Gastroesophageal sphincter (tissue), 4 donors: Measurements from ENCODE around the gene NEK11. TPM values are rescaled to one million over a fixed set of nuclear protein-coding genes. Genes with fewer than 3 reads are reported as not detected.

Source experiments
- ATAC-seq: fragments of 150-250 bp; one replicate; pipeline ENCODE4 v1.9.1; 2016; ENCODE audit warnings: mild to moderate bottlenecking, moderate library complexity
- H3K27ac ChIP-seq, 4 donors: fragments of 200-600 bp; sonication (generic) in 3 of 4; 1 replicate in 3 of 4; 2 replicates in 1 of 4; pipeline ENCODE4 v1.5.1; 2016 to 2019
- H3K27me3 ChIP-seq: fragments of 200-600 bp; sonication (generic); one replicate; pipeline ENCODE4 v1.5.1; 2019
- H3K36me3 ChIP-seq, 2 donors: fragments of 200-600 bp; sonication (generic); one replicate each; pipeline ENCODE4 v1.5.1; 2019; ENCODE audit warnings: control low read depth in 1 of 2
- H3K4me1 ChIP-seq, 3 donors: fragments of 200-600 bp; sonication (generic); 1 replicate in 2 of 3; 2 replicates in 1 of 3; pipeline ENCODE4 v1.5.1; 2016 to 2019; ENCODE audit warnings: control low read depth in 2 of 3
- H3K4me3 ChIP-seq, 2 donors: fragments of 200-600 bp; sonication (generic); one replicate each; pipeline ENCODE4 v1.5.1; 2019; ENCODE audit warnings: mild to moderate bottlenecking in 1 of 2, moderate library complexity in 1 of 2
- H3K9me3 ChIP-seq, 3 donors: fragments of 200-600 bp; sonication (generic); one replicate each; pipeline ENCODE4 v1.5.1; 2017 to 2019; ENCODE audit warnings: control low read depth in 2 of 3
- EP300 ChIP-seq: sonication (generic); formaldehyde crosslinking; IDR thresholded peaks from one replicate; pipeline ENCODE4 v1.6.1; 2017; ENCODE audit warnings: antibody characterized with exemption, mild to moderate bottlenecking
- POLR2A ChIP-seq, 2 donors: fragments of 450-650 bp; IDR thresholded peaks; one replicate each; pipeline ENCODE4 v1.6.1; 2017; ENCODE audit warnings: antibody characterized with exemption in 2 of 2, mild to moderate bottlenecking in 2 of 2, moderate library complexity in 1 of 2
- POLR2AphosphoS5 ChIP-seq: sonication (generic); formaldehyde crosslinking; IDR thresholded peaks from one replicate; pipeline ENCODE4 v1.6.1; 2017; ENCODE audit warnings: antibody characterized with exemption
- WGBS, 2 donors: methylation state at CpG; one replicate each; pipeline ENCODE4 v1.1.5; 2018; ENCODE audit warnings: low coverage in 1 of 2; 5-methylcytosine and 5-hydroxymethylcytosine counted together
- total RNA-seq, 4 donors: library from RNA; depleted of rRNA; stranded (reverse); fragments of >200 nt; gene quantifications; one replicate each; pipeline ENCODE4 v1.1.0, GENCODE V29; 2016
- TF ChIP-seq, protein P1 (sequence below), 4 experiments: fragments of 200-600 bp in 2 of 4; fragments of 450-650 bp in 2 of 4; sonication (generic) in 1 of 4; IDR thresholded peaks; one replicate each; pipeline ENCODE4 v1.5.1; 2017 to 2019; ENCODE audit warnings: antibody characterized with exemption in 4 of 4, mild to moderate bottlenecking in 2 of 4, moderate library complexity in 2 of 4

NEK11 gene
- total RNA-seq, 4 donors from 2014 or later = 4.4 to 19.1 (median 6.0) TPM

DNA sequence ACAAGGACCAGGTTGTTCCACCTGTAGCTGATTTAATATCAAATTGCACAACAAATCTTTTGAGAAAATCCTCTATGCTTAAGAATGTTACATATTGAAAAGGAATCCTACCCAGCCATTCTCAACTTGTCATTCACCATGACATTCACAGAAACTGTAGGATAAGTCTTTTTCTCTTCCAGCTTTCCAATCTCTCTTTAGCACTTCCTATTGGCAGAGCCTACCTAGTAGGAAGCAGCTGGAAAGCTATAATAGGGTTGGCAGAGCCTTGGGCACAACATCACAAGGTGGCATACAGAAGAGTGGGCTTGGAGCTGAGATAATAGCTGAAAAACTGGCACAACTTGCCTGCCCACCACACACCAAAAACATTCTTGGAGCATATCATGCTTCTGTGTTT is 287.6 kb downstream of the NEK11 start:
- H3K4me1 ChIP-seq = no peaks in the 10 kb centered on the region
- H3K27ac ChIP-seq = no peak overlapping the region
- H3K9me3 ChIP-seq = no peaks in the 10 kb centered on the region
- H3K36me3 ChIP-seq = no peaks in the 10 kb centered on the region
- no peak for ATAC-seq
- H3K4me3 ChIP-seq = no peak overlapping the region
- H3K27me3 ChIP-seq = no peaks in the 10 kb centered on the region
- TF ChIP-seq EP300 (no peak), POLR2AphosphoS5 (no peak)
- TF ChIP-seq, protein P1, sequence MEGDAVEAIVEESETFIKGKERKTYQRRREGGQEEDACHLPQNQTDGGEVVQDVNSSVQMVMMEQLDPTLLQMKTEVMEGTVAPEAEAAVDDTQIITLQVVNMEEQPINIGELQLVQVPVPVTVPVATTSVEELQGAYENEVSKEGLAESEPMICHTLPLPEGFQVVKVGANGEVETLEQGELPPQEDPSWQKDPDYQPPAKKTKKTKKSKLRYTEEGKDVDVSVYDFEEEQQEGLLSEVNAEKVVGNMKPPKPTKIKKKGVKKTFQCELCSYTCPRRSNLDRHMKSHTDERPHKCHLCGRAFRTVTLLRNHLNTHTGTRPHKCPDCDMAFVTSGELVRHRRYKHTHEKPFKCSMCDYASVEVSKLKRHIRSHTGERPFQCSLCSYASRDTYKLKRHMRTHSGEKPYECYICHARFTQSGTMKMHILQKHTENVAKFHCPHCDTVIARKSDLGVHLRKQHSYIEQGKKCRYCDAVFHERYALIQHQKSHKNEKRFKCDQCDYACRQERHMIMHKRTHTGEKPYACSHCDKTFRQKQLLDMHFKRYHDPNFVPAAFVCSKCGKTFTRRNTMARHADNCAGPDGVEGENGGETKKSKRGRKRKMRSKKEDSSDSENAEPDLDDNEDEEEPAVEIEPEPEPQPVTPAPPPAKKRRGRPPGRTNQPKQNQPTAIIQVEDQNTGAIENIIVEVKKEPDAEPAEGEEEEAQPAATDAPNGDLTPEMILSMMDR (IDR thresholded peaks at IDR 0.05) = no peak

DNA sequence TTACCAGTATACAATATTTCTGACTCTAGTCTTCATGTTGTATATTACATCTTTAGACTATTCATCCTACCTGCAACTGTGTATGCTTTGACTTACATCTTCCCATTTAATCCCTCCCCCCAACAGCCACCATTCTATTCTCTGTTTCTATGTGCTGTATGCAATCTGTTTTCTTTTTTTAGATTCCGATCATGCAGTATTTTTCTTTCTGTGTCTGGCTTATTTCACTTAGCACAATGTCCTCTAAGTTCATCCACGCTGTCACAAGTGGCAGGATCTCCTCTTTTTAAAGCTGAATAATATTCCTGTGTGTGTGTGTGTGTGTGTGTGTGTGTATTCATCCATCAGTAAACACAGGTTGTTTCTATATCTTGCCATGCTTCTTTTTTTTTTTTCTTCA is 288.5 kb downstream of the NEK11 start:
- H3K27ac ChIP-seq = no peak overlapping the region
- whole genome bisulfite sequencing, 2 donors = 62 to 78% methylated on average over 2 of the region's 2 CpGs
- no peaks in the 10 kb centered on the region for H3K36me3 ChIP-seq
- TF ChIP-seq, protein P1 (IDR thresholded peaks at IDR 0.05) = no peak
- no peak for TF ChIP-seq POLR2A (IDR thresholded peaks at IDR 0.05)
- TF ChIP-seq EP300 = no peak
- no peak for TF ChIP-seq POLR2AphosphoS5
- H3K4me1 ChIP-seq = no peaks in the 10 kb centered on the region
- no peak overlapping the region for H3K4me3 ChIP-seq
- no peaks in the 10 kb centered on the region for H3K9me3 ChIP-seq
- H3K27me3 ChIP-seq = no peaks in the 10 kb centered on the region
- no peak for ATAC-seq

DNA sequence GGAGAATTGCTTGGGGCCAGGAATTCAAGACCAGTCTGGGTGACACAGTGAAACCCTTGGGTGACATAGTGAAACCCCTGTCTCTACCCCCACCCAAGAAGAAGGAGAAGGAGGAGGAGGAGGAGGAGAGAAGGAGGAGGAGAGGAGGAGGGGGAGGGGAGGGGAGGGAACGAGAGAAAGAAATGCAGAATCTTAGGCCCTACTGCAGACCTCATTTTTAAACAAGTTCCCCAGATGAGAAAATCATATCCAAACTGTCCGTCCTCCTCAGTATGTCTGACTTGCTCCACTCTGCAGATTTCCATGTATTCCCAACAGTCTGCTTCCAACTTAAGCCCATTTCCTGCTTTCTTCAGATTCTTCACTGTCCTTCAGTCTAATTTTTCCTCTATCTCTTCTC is 291.0 kb downstream of the NEK11 start:
- no peaks in the 10 kb centered on the region for H3K9me3 ChIP-seq
- WGBS, 2 donors = 91% methylated on average over 2 of the region's 2 CpGs; no CpG with 5 or more reads in 1 of the 2 donors
- H3K27me3 ChIP-seq = no peaks in the 10 kb centered on the region
- ATAC-seq = no peak
- H3K36me3 ChIP-seq = no peaks in the 10 kb centered on the region
- H3K27ac ChIP-seq = no peak overlapping the region
- H3K4me1 ChIP-seq = no peaks in the 10 kb centered on the region
- no peak overlapping the region for H3K4me3 ChIP-seq
- TF ChIP-seq, protein P1 (IDR thresholded peaks at IDR 0.05) = no peak
- no peak for TF ChIP-seq POLR2AphosphoS5
- no peak for TF ChIP-seq POLR2A (IDR thresholded peaks at IDR 0.05)
- no peak for TF ChIP-seq EP300

DNA sequence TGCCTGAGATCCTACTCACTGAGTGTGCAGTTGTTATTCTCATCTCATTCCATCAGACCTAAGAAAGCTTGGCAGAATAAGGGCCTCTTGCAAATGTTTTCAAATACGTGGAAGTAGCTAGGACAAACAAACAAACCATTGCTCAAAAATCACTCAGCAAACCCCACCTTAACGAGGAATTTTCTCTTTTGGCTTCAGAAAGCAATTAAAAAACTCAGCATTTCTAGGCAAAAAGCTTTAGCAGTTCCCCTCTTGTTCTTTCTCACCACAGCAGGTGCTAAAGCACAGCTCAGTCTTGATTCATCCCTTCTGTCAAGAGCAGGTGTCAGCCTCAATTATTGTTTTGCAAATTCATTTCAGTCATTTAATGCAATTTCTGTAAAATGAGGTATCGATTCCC is 296.3 kb downstream of the NEK11 start:
- Histone ChIP-seq H3K27me3 (no peaks in the 10 kb centered on the region), H3K9me3 (no peaks in the 10 kb centered on the region), H3K36me3 (peaks cover 0 to 7% of the 10 kb centered on the region in 2 donors), H3K27ac (no peak overlapping the region), H3K4me1 (no peaks in the 10 kb centered on the region), H3K4me3 (no peak overlapping the region)
- TF ChIP-seq POLR2A (IDR thresholded peaks at IDR 0.05) (no peak), EP300 (no peak), POLR2AphosphoS5 (no peak)
- TF ChIP-seq, protein P1 (IDR thresholded peaks at IDR 0.05) = no peak
- WGBS, 2 donors = 66 to 73% methylated on average over 3 of the region's 3 CpGs
- ATAC-seq = no peak

DNA sequence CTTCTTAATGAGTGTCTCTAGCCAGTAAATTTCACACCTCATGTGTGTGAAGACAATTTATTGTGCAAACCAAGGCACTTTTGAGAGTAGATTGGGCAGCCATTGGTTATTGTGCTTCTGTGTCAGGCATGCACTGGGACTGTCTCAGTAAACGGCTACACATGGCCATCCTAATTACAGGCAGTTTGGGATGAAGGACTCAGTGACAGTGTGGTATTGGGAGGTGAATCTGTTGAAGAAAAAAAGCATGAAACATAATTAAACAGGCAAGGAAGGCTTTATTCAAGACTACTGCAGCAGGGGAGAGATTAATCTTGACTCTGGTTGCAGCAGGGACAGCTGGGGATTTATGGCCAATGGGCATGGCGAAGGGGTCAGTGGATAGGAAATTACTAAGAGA is 297.1 kb downstream of the NEK11 start:
- TF ChIP-seq EP300 (no peak), POLR2AphosphoS5 (no peak), POLR2A (IDR thresholded peaks at IDR 0.05) (no peak)
- TF ChIP-seq, protein P1 (IDR thresholded peaks at IDR 0.05) = no peak
- Histone ChIP-seq H3K9me3 (no peaks in the 10 kb centered on the region), H3K4me3 (no peak overlapping the region), H3K27me3 (no peaks in the 10 kb centered on the region), H3K4me1 (no peaks in the 10 kb centered on the region), H3K27ac (no peak overlapping the region), H3K36me3 (peaks cover 0 to 7% of the 10 kb centered on the region in 2 donors)
- no peak for ATAC-seq
- 94 to 100% methylated on average over 1 to 2 of the region's 2 CpGs for WGBS, 2 donors
